ENCODE results near the gene ZFPM1. TPM values are rescaled to one million over a fixed set of nuclear protein-coding genes. Genes with fewer than 3 reads are reported as not detected.

The ZFPM1 gene
- total and polyA plus RNA-seq, 4 donors = 0.19 to 12.8 (median 5.3) TPM

DNA sequence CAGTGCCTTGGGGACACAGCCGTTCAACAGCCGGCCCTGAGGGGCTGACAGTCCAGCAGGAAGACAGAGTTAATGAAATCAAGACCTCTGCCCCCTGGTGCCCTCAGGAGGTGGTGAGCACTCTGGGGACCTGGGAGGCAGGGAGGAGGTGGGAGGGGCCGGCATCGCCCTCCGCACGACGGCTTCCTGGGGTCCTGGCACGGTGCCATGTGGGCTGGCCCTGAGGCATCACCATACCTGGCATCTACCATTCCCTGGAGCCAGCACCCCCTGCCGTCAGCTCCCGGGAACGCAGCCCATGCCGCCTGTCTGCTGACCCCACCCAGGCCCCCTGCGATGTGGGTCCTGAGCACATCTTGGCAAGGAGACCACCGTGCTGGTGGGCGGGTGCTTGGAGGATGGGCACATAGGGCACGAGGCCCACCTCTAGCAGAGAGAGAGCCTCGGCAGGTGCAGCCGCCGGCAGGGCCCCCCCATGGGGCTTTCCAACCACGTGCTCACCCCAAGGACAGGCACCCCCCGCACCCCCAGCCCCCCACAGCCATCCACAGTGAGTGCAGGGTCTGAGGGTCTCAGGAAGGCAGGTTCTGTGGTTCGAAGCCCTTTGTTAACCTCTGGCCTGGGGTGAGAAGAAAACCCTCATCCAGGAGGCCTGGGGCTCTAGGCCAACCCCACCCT is 52.5 kb downstream of the ZFPM1 start:
- no peak overlapping the region for H3K9ac ChIP-seq (ENCODE audit: low read depth in 1 of 2, low read length in 2 of 2)
- no peaks in the 10 kb centered on the region for H3K9me3 ChIP-seq (ENCODE audit: control insufficient read depth in 4 of 4, low read length in 3 of 4)
- WGBS = 36% methylated on average over 22 of the region's 22 CpGs
- peak overlapping the region; percentile 16 to 69 for H3K27ac ChIP-seq (ENCODE audit: low read depth in 1 of 2, low read length in 2 of 2)
- peaks cover 11 to 31% (median 22%) of the 10 kb centered on the region in 4 donors for H3K4me1 ChIP-seq (ENCODE audit: control insufficient read depth in 4 of 4, insufficient read depth in 4 of 4, low read length in 3 of 4)
- DNase-seq (ENCODE audit: low spot score) = peak; percentile 76
- no peaks in the 10 kb centered on the region for H3K27me3 ChIP-seq (ENCODE audit: control insufficient read depth in 4 of 4, insufficient read depth in 4 of 4, low read length in 3 of 4)
- no peak for TF ChIP-seq TAF1 (conservative IDR thresholded peaks at IDR 0.05)
- TF ChIP-seq JUND (IDR thresholded peaks at IDR 0.05) = no peak
- TF ChIP-seq HNF4G (IDR thresholded peaks at IDR 0.05) = no peak
- peak; percentile 67 for TF ChIP-seq CTCF (IDR thresholded peaks at IDR 0.05; ENCODE audit: low read depth, low read length, missing input control)
- TF ChIP-seq REST (IDR thresholded peaks at IDR 0.05) = no peak
- no peak for TF ChIP-seq HNF4A (conservative IDR thresholded peaks at IDR 0.05)
- TF ChIP-seq MAX (IDR thresholded peaks at IDR 0.05) = no peak
- no peak for TF ChIP-seq YY1 (IDR thresholded peaks at IDR 0.05)
- TF ChIP-seq RAD21 (IDR thresholded peaks at IDR 0.05) = peak; percentile 71 to 79
- TF ChIP-seq FOXA2 (IDR thresholded peaks at IDR 0.05) = no peak
- TF ChIP-seq RXRA (IDR thresholded peaks at IDR 0.05) = peak in 1 of 2 donors; percentile 13
- no peak for TF ChIP-seq FOXA1 (IDR thresholded peaks at IDR 0.05)
- TF ChIP-seq NR2F2 (IDR thresholded peaks at IDR 0.05) = no peak
- no peak for TF ChIP-seq EGR1 (IDR thresholded peaks at IDR 0.05; ENCODE audit: low read depth in 2 of 2)
- TF ChIP-seq, protein P1, sequence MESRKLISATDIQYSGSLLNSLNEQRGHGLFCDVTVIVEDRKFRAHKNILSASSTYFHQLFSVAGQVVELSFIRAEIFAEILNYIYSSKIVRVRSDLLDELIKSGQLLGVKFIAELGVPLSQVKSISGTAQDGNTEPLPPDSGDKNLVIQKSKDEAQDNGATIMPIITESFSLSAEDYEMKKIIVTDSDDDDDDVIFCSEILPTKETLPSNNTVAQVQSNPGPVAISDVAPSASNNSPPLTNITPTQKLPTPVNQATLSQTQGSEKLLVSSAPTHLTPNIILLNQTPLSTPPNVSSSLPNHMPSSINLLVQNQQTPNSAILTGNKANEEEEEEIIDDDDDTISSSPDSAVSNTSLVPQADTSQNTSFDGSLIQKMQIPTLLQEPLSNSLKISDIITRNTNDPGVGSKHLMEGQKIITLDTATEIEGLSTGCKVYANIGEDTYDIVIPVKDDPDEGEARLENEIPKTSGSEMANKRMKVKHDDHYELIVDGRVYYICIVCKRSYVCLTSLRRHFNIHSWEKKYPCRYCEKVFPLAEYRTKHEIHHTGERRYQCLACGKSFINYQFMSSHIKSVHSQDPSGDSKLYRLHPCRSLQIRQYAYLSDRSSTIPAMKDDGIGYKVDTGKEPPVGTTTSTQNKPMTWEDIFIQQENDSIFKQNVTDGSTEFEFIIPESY (IDR thresholded peaks at IDR 0.05) = no peak
- TF ChIP-seq SP1 (IDR thresholded peaks at IDR 0.05) = no peak
- TF ChIP-seq, protein P2, sequence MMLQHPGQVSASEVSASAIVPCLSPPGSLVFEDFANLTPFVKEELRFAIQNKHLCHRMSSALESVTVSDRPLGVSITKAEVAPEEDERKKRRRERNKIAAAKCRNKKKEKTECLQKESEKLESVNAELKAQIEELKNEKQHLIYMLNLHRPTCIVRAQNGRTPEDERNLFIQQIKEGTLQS (IDR thresholded peaks at IDR 0.05) = no peak
- no peak for TF ChIP-seq GABPA (IDR thresholded peaks at IDR 0.05 in 1 of 2, conservative IDR thresholded peaks at IDR 0.05 in 1 of 2)
- peak overlapping the region in 1 of 3 donors; percentile 3 for H3K4me3 ChIP-seq (ENCODE audit: low read depth in 1 of 3, low read length in 3 of 3)
- H3K36me3 ChIP-seq (ENCODE audit: control insufficient read depth in 4 of 4, insufficient read depth in 3 of 4, low read depth in 1 of 4, low read length in 3 of 4) = peaks cover 0 to 9% (median 1%) of the 10 kb centered on the region in 4 donors

Measured in liver (tissue), 9 donors.